Measurements from ENCODE around the gene ZNRF4. TPM values are rescaled to one million over a fixed set of nuclear protein-coding genes. Genes with fewer than 3 reads are reported as not detected.

The ZNRF4 gene
- total and polyA plus RNA-seq, 9 of the 15 experiments (the other 6 are each of a cell fraction or from before 2014, with no cell fraction given): not detected

DNA sequence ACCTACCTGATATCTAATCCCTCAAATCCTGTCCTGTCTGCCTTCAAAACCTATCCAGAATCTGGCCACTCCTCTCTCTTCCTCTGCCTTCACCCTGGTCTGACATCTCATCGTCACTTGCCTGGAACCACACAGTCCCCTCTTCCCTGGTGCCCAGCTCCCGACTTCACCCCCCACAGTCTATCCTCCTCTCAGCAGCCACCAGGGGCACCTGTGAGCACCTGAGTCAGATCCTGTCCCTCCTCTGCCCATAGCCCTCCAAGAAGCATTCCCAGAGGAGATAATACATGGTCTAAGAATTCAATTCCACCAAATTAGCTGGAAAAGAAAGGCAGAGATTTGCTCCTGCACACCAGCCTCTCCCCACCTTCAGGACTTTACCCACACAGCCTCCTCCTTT, 48.9 kb downstream of the ZNRF4 start:
- ChIA-PET POLR2A (no interaction called here), CTCF (ENCODE audit: low intra/inter-chr PET ratio) (no interaction called here)
- no peak for ATAC-seq
- in situ Hi-C loops (cut with MboI): no loop called here
- DNase-seq (ENCODE audit: extremely low read depth in 1 of 4, low spot score in 3 of 4): peak in 2 of 4 experiments; percentile 27 to 39
- Histone ChIP-seq H3K4me3 (no peak overlapping the region), H3K36me3 (ENCODE audit: control insufficient read depth, insufficient read depth, low read length) (no peaks in the 10 kb centered on the region), H3K9me3 (replicated peaks; ENCODE audit: control insufficient read depth, insufficient read depth, low read depth, low read length) (peaks cover 7% of the 10 kb centered on the region; the same call in 1 of the 2 replicates), H3K9ac (ENCODE audit: insufficient read depth in 1 of 2, low read depth in 2 of 2, low read length in 2 of 2) (no peak overlapping the region), H3K79me2 (ENCODE audit: control insufficient read depth, insufficient read depth, low read length) (no peaks in the 10 kb centered on the region), H3K4me2 (ENCODE audit: insufficient read depth, low read length) (no peak overlapping the region), H2AFZ (ENCODE audit: low read depth, low read length) (no peak overlapping the region), H4K20me1 (replicated peaks; ENCODE audit: control insufficient read depth, insufficient read depth, low read length) (no peaks in the 10 kb centered on the region), H3K9me1 (ENCODE audit: control insufficient read depth, insufficient read depth, low read length) (no peaks in the 10 kb centered on the region), H3K27me3 (ENCODE audit: control insufficient read depth in 2 of 2, insufficient read depth in 2 of 2, low read length in 2 of 2) (no peaks in the 10 kb centered on the region), H3K4me1 (replicated peaks in 1 of 2; ENCODE audit: control insufficient read depth in 2 of 2, insufficient read depth in 2 of 2, low read length in 2 of 2) (no peaks in the 10 kb centered on the region), H3K27ac (ENCODE audit: extremely low read depth, low read depth, low read length) (no peak overlapping the region)
- no peak for FAIRE-seq
- intact Hi-C loops (cut with micrococcal nuclease): no loop called here
- WGBS (ENCODE audit: insufficient coverage, low coverage, missing lambda C conversion rate): 0% methylated on average over 2 of the region's 2 CpGs
- 0 out of 6 replicates have a peak, but pooled peaks of 1 of the 3 experiments have one; percentile 4 for TF ChIP-seq CTCF (IDR thresholded peaks at IDR 0.05 in 2 of 3, conservative IDR thresholded peaks at IDR 0.05 in 1 of 3; ENCODE audit: insufficient read depth in 2 of 3, low read depth in 1 of 3, low read length in 3 of 3)
- TF ChIP-seq NR1H2 (CRISPR knock-in tag; IDR thresholded peaks at IDR 0.05): no peak
- TF ChIP-seq E2F4 (CRISPR knock-in tag; IDR thresholded peaks at IDR 0.05; ENCODE audit: low read depth): no peak
- TF ChIP-seq CHAMP1 (IDR thresholded peaks at IDR 0.05): no peak
- no peak for TF ChIP-seq NCOA1 (IDR thresholded peaks at IDR 0.05; ENCODE audit: low read depth)
- no peak for TF ChIP-seq RBM15 (IDR thresholded peaks at IDR 0.05; ENCODE audit: insufficient read depth, low read length)
- no peak for TF ChIP-seq SRSF1 (IDR thresholded peaks at IDR 0.05; ENCODE audit: low read depth, low read length)
- TF ChIP-seq, protein P1, sequence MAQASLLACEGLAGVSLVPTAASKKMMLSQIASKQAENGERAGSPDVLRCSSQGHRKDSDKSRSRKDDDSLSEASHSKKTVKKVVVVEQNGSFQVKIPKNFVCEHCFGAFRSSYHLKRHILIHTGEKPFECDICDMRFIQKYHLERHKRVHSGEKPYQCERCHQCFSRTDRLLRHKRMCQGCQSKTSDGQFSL (CRISPR knock-in tag; IDR thresholded peaks at IDR 0.05): 0 out of 2 replicates have a peak, but pooled peaks have one; percentile 25
- TF ChIP-seq, protein P1 (tag; IDR thresholded peaks at IDR 0.05): no peak
- BruUV-seq (replicated peaks): no TSS peak
